Hematopoietic multipotent progenitor cell treated with erythropoietin and hydrocortisone succinate and interleukin-3 and kit ligand, for 17 days (in vitro differentiated cells): ENCODE results near the gene DUOX2.
"Not testable (repeated sequence)": the region's sequence is repeated elsewhere in the genome, so short reads cannot be mapped to it uniquely, and the experiment has no call there.

ENCODE experiments used
- DNase-seq: peaks from one replicate; pipeline ENCODE4 v3.0.0-alpha.2; 2015; ENCODE audit warnings: low spot score

Gene DUOX2

GRCh38 chr15:45099549-45100165 lies 14.3 kb downstream of the DUOX2 start:
- no peak for DNase-seq

GRCh38 chr15:45097466-45097865 lies 16.5 kb downstream of the DUOX2 start:
- no peak for DNase-seq

- no peak for DNase-seq
These were observed 18.3 kb downstream of the DUOX2 start for GRCh38 chr15:45095661-45096060.

GRCh38 chr15:45094358-45094730 lies 19.6 kb downstream of the DUOX2 start:
- DNase-seq: no peak

GRCh38 chr15:45093622-45094357 lies 20.2 kb downstream of the DUOX2 start:
- no peak for DNase-seq

GRCh38 chr15:45093013-45093412 lies 21.0 kb downstream of the DUOX2 start:
- no peak for DNase-seq

- DNase-seq: no peak
These were observed 22.4 kb downstream of the DUOX2 start for GRCh38 chr15:45091576-45091975.

GRCh38 chr15:45091161-45091560 lies 22.8 kb downstream of the DUOX2 start:
- no peak for DNase-seq

GRCh38 chr15:45089712-45090373 lies 24.1 kb downstream of the DUOX2 start:
- DNase-seq: no peak

- no peak for DNase-seq
These were observed 24.9 kb downstream of the DUOX2 start for GRCh38 chr15:45088801-45089711.

GRCh38 chr15:45087513-45087912 lies 26.5 kb downstream of the DUOX2 start:
- DNase-seq: no peak

GRCh38 chr15:45084163-45084562 lies 29.8 kb downstream of the DUOX2 start:
- no peak for DNase-seq

- DNase-seq: no peak
These were observed 30.7 kb downstream of the DUOX2 start for GRCh38 chr15:45083223-45083622.

GRCh38 chr15:45082412-45082811 lies 31.6 kb downstream of the DUOX2 start:
- DNase-seq: not testable (repeated sequence)

GRCh38 chr15:45080593-45080992 lies 33.4 kb downstream of the DUOX2 start:
- DNase-seq: not testable (repeated sequence)

- not testable (repeated sequence) for DNase-seq
These were observed 34.2 kb downstream of the DUOX2 start for GRCh38 chr15:45079628-45080246.

- DNase-seq: not testable (repeated sequence)
These were observed 34.8 kb downstream of the DUOX2 start for GRCh38 chr15:45079201-45079600.

- not testable (repeated sequence) for DNase-seq
These were observed 36.6 kb downstream of the DUOX2 start for GRCh38 chr15:45077391-45077790.

- not testable (repeated sequence) for DNase-seq
These were observed 38.3 kb downstream of the DUOX2 start for GRCh38 chr15:45075440-45076320.

GRCh38 chr15:45073602-45074001 lies 40.4 kb downstream of the DUOX2 start:
- not testable (repeated sequence) for DNase-seq

GRCh38 chr15:45069942-45070360 lies 44.0 kb downstream of the DUOX2 start:
- not testable (repeated sequence) for DNase-seq
